GM12872 (cell line): Measurements from ENCODE around the gene VAV3.

ENCODE experiments used
- CTCF ChIP-seq: IDR thresholded peaks from 3 replicates; pipeline ENCODE4 v1.5.1; 2011; ENCODE audit warnings: low read depth, mild to moderate bottlenecking, low read length, moderate library complexity; ENCODE audit not compliant: insufficient read depth

The VAV3 gene

GRCh38 chr1:107954126-107954525, 10.9 kb downstream of the VAV3 start:
- TF ChIP-seq CTCF: no peak

GRCh38 chr1:107953556-107953955, 11.4 kb downstream of the VAV3 start:
- TF ChIP-seq CTCF: no peak

- no peak for TF ChIP-seq CTCF
Observed at GRCh38 chr1:107952989-107953388, 12.0 kb downstream of the VAV3 start.

GRCh38 chr1:107950464-107950863, 14.5 kb downstream of the VAV3 start:
- TF ChIP-seq CTCF: no peak

GRCh38 chr1:107949467-107950253, 15.3 kb downstream of the VAV3 start:
- TF ChIP-seq CTCF: no peak

GRCh38 chr1:107946794-107947193, 18.2 kb downstream of the VAV3 start:
- TF ChIP-seq CTCF: no peak

- TF ChIP-seq CTCF: no peak
Observed at GRCh38 chr1:107943694-107944093, 21.3 kb downstream of the VAV3 start.

GRCh38 chr1:107942814-107943213, 22.2 kb downstream of the VAV3 start:
- TF ChIP-seq CTCF: no peak
